WERI-Rb-1 (cell line): Measurements from ENCODE around the gene TBL1XR1.

ENCODE experiments used
- DNase-seq: peaks from one replicate; pipeline ENCODE4 v3.0.0-alpha.2; 2020
- H3K27ac ChIP-seq: fragments of 250-450 bp; sonication (Bioruptor Pico); 2 replicates; pipeline ENCODE4 v1.5.1; 2020; ENCODE audit warnings: mild to moderate bottlenecking, moderate library complexity
- H3K27me3 ChIP-seq: fragments of 250-450 bp; sonication (Bioruptor Pico); 2 replicates; pipeline ENCODE4 v1.5.1; 2021; ENCODE audit warnings: mild to moderate bottlenecking, low read depth, moderate library complexity; ENCODE audit not compliant: insufficient read depth, severe bottlenecking
- H3K36me3 ChIP-seq: fragments of 250-450 bp; sonication (Bioruptor Pico); 2 replicates; pipeline ENCODE4 v1.5.1; 2020; ENCODE audit warnings: mild to moderate bottlenecking, moderate library complexity
- H3K4me3 ChIP-seq: 2 replicates; pipeline ENCODE4 v1.5.1; 2011; ENCODE audit warnings: low read depth, mild to moderate bottlenecking, control low read depth, low read length
- H3K9me3 ChIP-seq: fragments of 250-450 bp; sonication (Bioruptor Pico); 2 replicates; pipeline ENCODE4 v1.5.1; 2021; ENCODE audit warnings: mild to moderate bottlenecking, moderate library complexity; ENCODE audit not compliant: severe bottlenecking
- CTCF ChIP-seq: IDR thresholded peaks from 2 replicates; pipeline ENCODE4 v1.5.1; 2011; ENCODE audit warnings: low read depth, mild to moderate bottlenecking, control low read depth, inconsistent platforms, low read length

TBL1XR1 gene

GRCh38 chr3:177089901-177090300 lies 107.4 kb downstream of the TBL1XR1 start:
- H3K27ac ChIP-seq = no peak overlapping the region
- no peak for DNase-seq
- H3K36me3 ChIP-seq = 0 out of 2 replicates have a peak, but pooled peaks cover 3% of the 10 kb centered on the region

GRCh38 chr3:177089110-177089509 lies 108.2 kb downstream of the TBL1XR1 start:
- 0 out of 2 replicates have a peak, but pooled peaks cover 4% of the 10 kb centered on the region for H3K36me3 ChIP-seq
- no peaks in the 10 kb centered on the region for H3K27me3 ChIP-seq
- H3K27ac ChIP-seq = no peak overlapping the region
- no peaks in the 10 kb centered on the region for H3K9me3 ChIP-seq
- DNase-seq = no peak
- H3K4me3 ChIP-seq = no peak overlapping the region
- TF ChIP-seq CTCF = no peak

More at GRCh38 chr3:177089901-177090300, 107.4 kb downstream of the TBL1XR1 start:
- Histone ChIP-seq H3K9me3 (no peaks in the 10 kb centered on the region), H3K27me3 (no peaks in the 10 kb centered on the region), H3K4me3 (no peak overlapping the region)
- no peak for TF ChIP-seq CTCF

GRCh38 chr3:177085794-177086193 lies 111.5 kb downstream of the TBL1XR1 start:
- 0 out of 2 replicates have a peak, but pooled peaks cover 4% of the 10 kb centered on the region for H3K36me3 ChIP-seq
- no peak for TF ChIP-seq CTCF
- no peak for DNase-seq
- H3K4me3 ChIP-seq = no peak overlapping the region
- H3K9me3 ChIP-seq = no peaks in the 10 kb centered on the region
- no peaks in the 10 kb centered on the region for H3K27me3 ChIP-seq
- H3K27ac ChIP-seq = no peak overlapping the region

- Histone ChIP-seq H3K9me3 (no peaks in the 10 kb centered on the region), H3K36me3 (0 out of 2 replicates have a peak, but pooled peaks cover 4% of the 10 kb centered on the region), H3K27ac (no peak overlapping the region), H3K27me3 (no peaks in the 10 kb centered on the region), H3K4me3 (no peak overlapping the region)
- DNase-seq = no peak
- TF ChIP-seq CTCF = no peak
These were observed 112.7 kb downstream of the TBL1XR1 start for GRCh38 chr3:177084616-177085015.

- H3K27ac ChIP-seq = no peak overlapping the region
- H3K4me3 ChIP-seq = no peak overlapping the region
- H3K36me3 ChIP-seq = peaks cover 7% of the 10 kb centered on the region
- no peaks in the 10 kb centered on the region for H3K27me3 ChIP-seq
- no peak for DNase-seq
- H3K9me3 ChIP-seq = no peaks in the 10 kb centered on the region
- TF ChIP-seq CTCF = no peak
These were observed 117.2 kb downstream of the TBL1XR1 start for GRCh38 chr3:177080122-177080521.

GRCh38 chr3:177079684-177080083 lies 117.6 kb downstream of the TBL1XR1 start:
- H3K27ac ChIP-seq = no peak overlapping the region
- TF ChIP-seq CTCF = no peak
- H3K36me3 ChIP-seq = peaks cover 6% of the 10 kb centered on the region
- no peak for DNase-seq
- H3K9me3 ChIP-seq = no peaks in the 10 kb centered on the region
- no peak overlapping the region for H3K4me3 ChIP-seq
- H3K27me3 ChIP-seq = no peaks in the 10 kb centered on the region
